IMR-90 (cell line): Measurements from ENCODE around the gene EHBP1L1.

Experiments
- BHLHE40 ChIP-seq: fragments of 150-350 bp; IDR thresholded peaks from 2 replicates; pipeline ENCODE4 v1.6.1; 2016; ENCODE audit warnings: mild to moderate bottlenecking, low read depth, low read length
- MAZ ChIP-seq: IDR thresholded peaks from 2 replicates; pipeline ENCODE4 v1.6.1; 2012; ENCODE audit warnings: low read depth, mild to moderate bottlenecking, low read length, improper control_type of control experiment, moderate library complexity, borderline replicate concordance
- MXI1 ChIP-seq: IDR thresholded peaks from 2 replicates; pipeline ENCODE4 v1.6.1; 2012; ENCODE audit warnings: low read depth, mild to moderate bottlenecking, low read length, moderate library complexity, borderline replicate concordance
- POLR2A ChIP-seq: IDR thresholded peaks from 2 replicates; pipeline ENCODE4 v1.6.1; 2012; ENCODE audit warnings: mild to moderate bottlenecking, low read depth, low read length
- RFX5 ChIP-seq: IDR thresholded peaks from 2 replicates; pipeline ENCODE4 v1.8.0; 2012; ENCODE audit warnings: low read depth, mild to moderate bottlenecking, low read length, moderate library complexity
- SMC3 ChIP-seq: fragments of 150-350 bp; IDR thresholded peaks from 2 replicates; pipeline ENCODE4 v1.6.1; 2016; ENCODE audit warnings: low read depth, mild to moderate bottlenecking, antibody characterized with exemption, low read length, moderate library complexity
- TF ChIP-seq, protein P1 (sequence below): conservative IDR thresholded peaks from 2 replicates; pipeline ENCODE4 v1.5.1; 2012; ENCODE audit warnings: mild to moderate bottlenecking, low read depth, low read length, improper control_type of control experiment

DNA sequence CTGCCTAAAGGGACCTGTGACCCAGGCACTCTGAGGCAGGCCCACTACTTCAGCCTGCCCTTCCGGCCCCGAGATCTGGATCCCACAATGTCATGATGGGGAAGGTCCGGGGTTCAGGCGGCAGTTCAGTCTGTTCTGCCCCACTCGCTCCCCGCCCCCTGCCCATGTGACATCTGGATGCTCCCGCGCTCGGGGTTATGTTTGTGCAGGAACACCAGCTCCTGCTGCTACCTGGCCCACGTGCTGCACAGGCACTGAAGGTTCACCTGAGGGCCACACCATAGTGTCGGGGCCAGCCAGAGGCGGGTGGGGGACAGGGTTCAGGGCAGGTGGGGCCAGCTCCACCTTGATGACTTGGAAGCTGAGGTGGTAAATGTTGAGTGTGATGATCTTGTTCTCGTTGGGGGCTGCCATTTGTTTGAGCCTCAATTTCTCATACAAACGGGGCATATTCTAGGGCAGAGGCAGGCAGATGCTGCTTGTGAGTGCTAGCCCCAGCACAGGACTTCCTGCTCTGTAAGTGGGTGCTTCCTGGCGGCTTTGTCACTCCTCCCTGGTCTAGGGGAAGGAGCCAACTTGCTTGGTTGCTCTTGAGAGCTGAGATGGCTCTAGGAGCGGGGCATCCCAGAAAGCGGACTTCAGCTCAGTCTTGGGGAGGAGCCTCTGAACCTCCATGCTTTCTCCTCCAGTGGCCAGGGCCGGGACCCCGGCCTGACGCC, 57.7 kb downstream of the EHBP1L1 start:
- TF ChIP-seq MAZ (no peak), RFX5 (no peak), SMC3 (no peak), POLR2A (no peak), BHLHE40 (no peak), MXI1 (no peak)
- TF ChIP-seq, protein P1, sequence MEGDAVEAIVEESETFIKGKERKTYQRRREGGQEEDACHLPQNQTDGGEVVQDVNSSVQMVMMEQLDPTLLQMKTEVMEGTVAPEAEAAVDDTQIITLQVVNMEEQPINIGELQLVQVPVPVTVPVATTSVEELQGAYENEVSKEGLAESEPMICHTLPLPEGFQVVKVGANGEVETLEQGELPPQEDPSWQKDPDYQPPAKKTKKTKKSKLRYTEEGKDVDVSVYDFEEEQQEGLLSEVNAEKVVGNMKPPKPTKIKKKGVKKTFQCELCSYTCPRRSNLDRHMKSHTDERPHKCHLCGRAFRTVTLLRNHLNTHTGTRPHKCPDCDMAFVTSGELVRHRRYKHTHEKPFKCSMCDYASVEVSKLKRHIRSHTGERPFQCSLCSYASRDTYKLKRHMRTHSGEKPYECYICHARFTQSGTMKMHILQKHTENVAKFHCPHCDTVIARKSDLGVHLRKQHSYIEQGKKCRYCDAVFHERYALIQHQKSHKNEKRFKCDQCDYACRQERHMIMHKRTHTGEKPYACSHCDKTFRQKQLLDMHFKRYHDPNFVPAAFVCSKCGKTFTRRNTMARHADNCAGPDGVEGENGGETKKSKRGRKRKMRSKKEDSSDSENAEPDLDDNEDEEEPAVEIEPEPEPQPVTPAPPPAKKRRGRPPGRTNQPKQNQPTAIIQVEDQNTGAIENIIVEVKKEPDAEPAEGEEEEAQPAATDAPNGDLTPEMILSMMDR = no peak
